Stomach smooth muscle (tissue), 2 donors: ENCODE measurements around the gene GALK1.

ENCODE experiments used
- H3K27ac ChIP-seq: one replicate; pipeline ENCODE4 v1.7.0; 2013; ENCODE audit warnings: mild to moderate bottlenecking, low read length, inconsistent platforms
- H3K27me3 ChIP-seq, 2 donors: one replicate each; pipeline ENCODE4 v1.7.0; 2013; ENCODE audit warnings: low read length in 2 of 2; ENCODE audit not compliant: insufficient read depth in 2 of 2, control insufficient read depth in 1 of 2
- H3K36me3 ChIP-seq, 2 donors: one replicate each; pipeline ENCODE4 v1.7.0; 2013; ENCODE audit warnings: low read length in 2 of 2; ENCODE audit not compliant: control insufficient read depth in 2 of 2, insufficient read depth in 2 of 2
- H3K4me1 ChIP-seq: one replicate; pipeline ENCODE4 v1.7.0; 2013; ENCODE audit warnings: low read length; ENCODE audit not compliant: control insufficient read depth, insufficient read depth
- H3K4me3 ChIP-seq, 2 donors: one replicate each; pipeline ENCODE4 v1.7.0; 2013; ENCODE audit warnings: low read length in 2 of 2
- H3K9ac ChIP-seq, 2 donors: one replicate each; pipeline ENCODE4 v1.7.0; 2013; ENCODE audit warnings: low read length in 2 of 2, mild to moderate bottlenecking in 1 of 2
- H3K9me3 ChIP-seq, 2 donors: one replicate each; pipeline ENCODE4 v1.7.0; 2013; ENCODE audit warnings: low read length in 2 of 2; ENCODE audit not compliant: control insufficient read depth in 2 of 2
- donor health status: healthy.
- donor health status: Pancreatic carcinoma.

The GALK1 gene

DNA sequence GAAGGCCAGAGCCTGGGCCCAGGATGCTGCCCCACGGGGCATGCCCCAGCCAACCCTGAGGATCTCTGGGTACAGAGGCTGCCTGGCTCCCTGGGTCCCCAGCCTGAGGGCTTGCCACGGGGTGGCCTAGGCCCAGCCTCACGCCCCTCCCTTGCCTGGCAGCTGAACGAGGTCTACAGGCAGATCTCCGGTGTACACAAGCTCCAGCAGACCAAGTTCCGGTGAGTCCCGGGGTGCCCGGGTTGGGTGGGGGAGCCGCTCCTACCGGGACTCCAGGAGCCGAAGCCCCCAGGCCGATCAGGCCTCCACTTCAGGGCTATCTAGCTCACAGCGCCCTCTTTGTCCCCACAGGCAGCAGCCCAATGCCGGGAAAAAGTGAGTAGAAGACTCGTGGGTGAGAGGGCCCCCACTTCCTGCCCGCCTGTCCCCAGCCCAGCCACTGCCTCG, 24.3 kb downstream of the GALK1 start:
- Histone ChIP-seq H3K27ac (no peak overlapping the region), H3K36me3 (no peaks in the 10 kb centered on the region), H3K9ac (no peak overlapping the region)

DNA sequence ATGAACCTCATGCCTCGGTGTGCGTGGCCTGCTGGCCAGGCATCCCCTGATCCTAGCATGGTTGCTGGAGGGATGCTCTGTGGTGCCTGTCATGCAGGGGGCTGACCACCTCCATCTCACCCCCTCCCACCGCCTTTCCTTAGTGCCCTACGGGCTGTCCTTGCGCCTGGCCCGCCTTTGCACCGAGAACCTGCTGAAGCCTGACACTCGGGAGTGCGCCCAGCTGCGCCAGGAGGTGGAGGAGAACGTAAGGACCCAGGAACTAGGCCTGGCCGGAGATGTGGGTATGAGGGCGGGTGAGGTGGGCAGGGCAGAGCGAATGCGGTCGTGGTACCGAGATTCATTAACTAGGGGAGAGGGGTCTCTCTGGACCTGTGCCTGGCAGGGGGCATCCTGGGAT, 24.8 kb downstream of the GALK1 start:
- Histone ChIP-seq H3K9ac (no peak overlapping the region), H3K36me3 (no peaks in the 10 kb centered on the region), H3K9me3 (no peaks in the 10 kb centered on the region), H3K27ac (no peak overlapping the region), H3K27me3 (no peaks in the 10 kb centered on the region), H3K4me1 (no peaks in the 10 kb centered on the region), H3K4me3 (no peak overlapping the region)

More for the DNA sequence above, 24.3 kb downstream of the GALK1 start:
- no peaks in the 10 kb centered on the region for H3K27me3 ChIP-seq
- H3K4me3 ChIP-seq: no peak overlapping the region
- H3K9me3 ChIP-seq: no peaks in the 10 kb centered on the region
- no peaks in the 10 kb centered on the region for H3K4me1 ChIP-seq

DNA sequence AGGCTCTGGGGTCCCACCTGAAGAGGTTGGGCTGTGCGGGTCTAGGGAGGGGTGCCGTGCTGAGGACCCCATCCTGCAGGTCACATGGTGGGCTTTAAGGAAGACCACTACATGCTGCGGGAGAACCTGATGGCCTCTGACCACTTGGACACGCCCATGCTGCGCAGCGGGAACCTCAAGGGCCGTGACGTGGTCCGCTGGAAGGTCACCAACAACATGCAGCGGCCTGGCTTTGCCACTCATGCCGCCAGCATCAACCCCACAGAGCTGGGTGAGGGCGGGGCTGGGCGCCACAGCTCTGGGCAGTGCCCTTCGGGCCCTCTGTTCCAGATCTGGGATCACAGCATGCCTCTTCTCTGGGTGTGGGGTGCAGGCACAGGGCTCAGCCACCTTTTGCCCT, 25.2 kb downstream of the GALK1 start:
- Histone ChIP-seq H3K36me3 (no peaks in the 10 kb centered on the region), H3K27ac (no peak overlapping the region), H3K27me3 (no peaks in the 10 kb centered on the region), H3K4me3 (no peak overlapping the region), H3K9me3 (no peaks in the 10 kb centered on the region), H3K9ac (no peak overlapping the region), H3K4me1 (no peaks in the 10 kb centered on the region)

- Histone ChIP-seq H3K36me3 (no peaks in the 10 kb centered on the region), H3K9me3 (no peaks in the 10 kb centered on the region), H3K9ac (no peak overlapping the region)
These were observed 25.8 kb downstream of the GALK1 start for GRCh38 chr17:75739174-75739573.

GRCh38 chr17:75738218-75738802, 26.7 kb downstream of the GALK1 start:
- Histone ChIP-seq H3K27me3 (no peaks in the 10 kb centered on the region), H3K27ac (no peak overlapping the region), H3K36me3 (no peaks in the 10 kb centered on the region), H3K4me3 (no peak overlapping the region), H3K9ac (no peak overlapping the region), H3K4me1 (no peaks in the 10 kb centered on the region), H3K9me3 (no peaks in the 10 kb centered on the region)

More at GRCh38 chr17:75739174-75739573, 25.8 kb downstream of the GALK1 start:
- Histone ChIP-seq H3K27me3 (no peaks in the 10 kb centered on the region), H3K4me3 (no peak overlapping the region), H3K27ac (no peak overlapping the region), H3K4me1 (no peaks in the 10 kb centered on the region)

GRCh38 chr17:75737133-75737962, 27.6 kb downstream of the GALK1 start:
- H3K36me3 ChIP-seq: no peaks in the 10 kb centered on the region

GRCh38 chr17:75736173-75736835, 28.7 kb downstream of the GALK1 start:
- no peaks in the 10 kb centered on the region for H3K36me3 ChIP-seq

More at GRCh38 chr17:75737133-75737962, 27.6 kb downstream of the GALK1 start:
- Histone ChIP-seq H3K27ac (no peak overlapping the region), H3K4me3 (no peak overlapping the region), H3K9ac (no peak overlapping the region), H3K4me1 (no peaks in the 10 kb centered on the region), H3K27me3 (no peaks in the 10 kb centered on the region), H3K9me3 (no peaks in the 10 kb centered on the region)

GRCh38 chr17:75734674-75735294, 30.2 kb downstream of the GALK1 start:
- H3K9me3 ChIP-seq: no peaks in the 10 kb centered on the region
- H3K27ac ChIP-seq: no peak overlapping the region
- no peak overlapping the region for H3K4me3 ChIP-seq
- H3K9ac ChIP-seq: no peak overlapping the region
- no peaks in the 10 kb centered on the region for H3K27me3 ChIP-seq
- no peaks in the 10 kb centered on the region for H3K4me1 ChIP-seq
- H3K36me3 ChIP-seq: no peaks in the 10 kb centered on the region

More at GRCh38 chr17:75736173-75736835, 28.7 kb downstream of the GALK1 start:
- Histone ChIP-seq H3K27ac (no peak overlapping the region), H3K4me1 (no peaks in the 10 kb centered on the region), H3K9ac (no peak overlapping the region), H3K9me3 (no peaks in the 10 kb centered on the region), H3K27me3 (no peaks in the 10 kb centered on the region), H3K4me3 (no peak overlapping the region)

DNA sequence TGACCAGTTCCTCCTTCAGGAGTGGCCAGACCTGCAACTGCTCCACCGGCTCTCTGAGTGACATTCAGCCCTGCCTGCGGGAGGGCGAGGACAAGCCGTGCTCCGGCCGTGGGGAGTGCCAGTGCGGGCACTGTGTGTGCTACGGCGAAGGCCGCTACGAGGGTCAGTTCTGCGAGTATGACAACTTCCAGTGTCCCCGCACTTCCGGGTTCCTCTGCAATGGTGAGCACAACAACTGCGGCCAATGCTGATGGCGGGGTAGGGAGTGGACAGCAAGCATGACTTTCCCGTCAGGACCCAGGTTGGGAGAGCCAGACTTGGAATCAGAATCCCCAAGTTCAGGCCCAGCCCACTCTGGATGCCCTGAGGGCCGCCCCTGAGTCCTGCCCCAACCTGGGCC, 31.5 kb downstream of the GALK1 start:
- no peaks in the 10 kb centered on the region for H3K9me3 ChIP-seq
- H3K4me3 ChIP-seq: no peak overlapping the region
- H3K4me1 ChIP-seq: no peaks in the 10 kb centered on the region
- H3K9ac ChIP-seq: no peak overlapping the region
- no peak overlapping the region for H3K27ac ChIP-seq
- peaks cover 0 to 2% of the 10 kb centered on the region in 2 donors for H3K36me3 ChIP-seq
- no peaks in the 10 kb centered on the region for H3K27me3 ChIP-seq

GRCh38 chr17:75731716-75732498, 33.1 kb downstream of the GALK1 start:
- no peak overlapping the region for H3K27ac ChIP-seq
- H3K9me3 ChIP-seq: no peaks in the 10 kb centered on the region
- no peak overlapping the region for H3K4me3 ChIP-seq
- H3K27me3 ChIP-seq: no peaks in the 10 kb centered on the region
- H3K4me1 ChIP-seq: no peaks in the 10 kb centered on the region
- no peak overlapping the region for H3K9ac ChIP-seq
- peaks cover 0 to 2% of the 10 kb centered on the region in 2 donors for H3K36me3 ChIP-seq
